Hepatocyte (in vitro differentiated cells): ENCODE results near the gene STAB2.

ENCODE experiments used
- EZH2 ChIP-seq: fragments of 200-600 bp; sonication (generic); IDR thresholded peaks from 2 replicates; pipeline ENCODE4 v1.6.1; 2016; ENCODE audit warnings: antibody characterized with exemption, mild to moderate bottlenecking, borderline replicate concordance
- TF ChIP-seq, protein P1 (sequence below): fragments of 200-600 bp; sonication (generic); IDR thresholded peaks from 2 replicates; pipeline ENCODE4 v1.5.1; 2016; ENCODE audit warnings: antibody characterized with exemption, mild to moderate bottlenecking; ENCODE audit not compliant: poor library complexity

DNA sequence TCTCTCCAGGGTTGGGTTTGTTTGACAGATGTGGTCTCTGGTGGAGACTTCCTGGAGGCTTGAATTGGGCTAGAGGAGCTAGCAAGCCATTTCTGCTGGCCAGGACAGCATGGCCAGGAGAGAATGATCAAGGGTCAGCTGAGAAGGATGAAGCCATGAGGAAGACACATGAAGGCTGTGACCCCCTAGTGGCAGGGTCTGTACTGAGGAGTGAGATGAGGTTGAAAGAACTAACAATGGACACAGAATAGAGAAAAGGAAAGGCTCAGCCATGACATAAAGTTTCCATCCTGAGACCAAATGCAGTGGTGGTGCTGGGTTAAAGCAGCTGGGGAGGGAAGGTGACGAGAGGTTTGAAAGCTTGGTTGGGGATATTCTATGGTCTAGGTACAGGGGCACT lies 164.1 kb downstream of the STAB2 start:
- TF ChIP-seq, protein P1, sequence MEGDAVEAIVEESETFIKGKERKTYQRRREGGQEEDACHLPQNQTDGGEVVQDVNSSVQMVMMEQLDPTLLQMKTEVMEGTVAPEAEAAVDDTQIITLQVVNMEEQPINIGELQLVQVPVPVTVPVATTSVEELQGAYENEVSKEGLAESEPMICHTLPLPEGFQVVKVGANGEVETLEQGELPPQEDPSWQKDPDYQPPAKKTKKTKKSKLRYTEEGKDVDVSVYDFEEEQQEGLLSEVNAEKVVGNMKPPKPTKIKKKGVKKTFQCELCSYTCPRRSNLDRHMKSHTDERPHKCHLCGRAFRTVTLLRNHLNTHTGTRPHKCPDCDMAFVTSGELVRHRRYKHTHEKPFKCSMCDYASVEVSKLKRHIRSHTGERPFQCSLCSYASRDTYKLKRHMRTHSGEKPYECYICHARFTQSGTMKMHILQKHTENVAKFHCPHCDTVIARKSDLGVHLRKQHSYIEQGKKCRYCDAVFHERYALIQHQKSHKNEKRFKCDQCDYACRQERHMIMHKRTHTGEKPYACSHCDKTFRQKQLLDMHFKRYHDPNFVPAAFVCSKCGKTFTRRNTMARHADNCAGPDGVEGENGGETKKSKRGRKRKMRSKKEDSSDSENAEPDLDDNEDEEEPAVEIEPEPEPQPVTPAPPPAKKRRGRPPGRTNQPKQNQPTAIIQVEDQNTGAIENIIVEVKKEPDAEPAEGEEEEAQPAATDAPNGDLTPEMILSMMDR: no peak
- no peak for TF ChIP-seq EZH2
